ENCODE results near the gene SLC16A7. TPM values are rescaled to one million over a fixed set of nuclear protein-coding genes. Genes with fewer than 3 reads are reported as not detected.

Gene SLC16A7
- total and polyA plus RNA-seq, 2 of the 8 experiments (the other 6 are each of a cell fraction or from before 2014, with no cell fraction given) = 0.74 to 4.3 TPM

GRCh38 chr12:59664495-59664894 is 68.7 kb downstream of the SLC16A7 start (continued):
- no peak for TF ChIP-seq MAX (IDR thresholded peaks at IDR 0.05)
- no peak for TF ChIP-seq USF2 (IDR thresholded peaks at IDR 0.05; ENCODE audit: low read length)

All from H1 (cell line).